Hypothalamus (tissue), 51 donors: ENCODE results near the gene DCDC1.

ENCODE experiments used
- DNase-seq, 51 donors: peaks; one replicate each; lab custom pipeline; 2025; lab: John Stamatoyannopoulos, UW

Gene DCDC1

GRCh38 chr11:31237819-31238760 lies 131.4 kb downstream of the DCDC1 start:
- no peak for DNase-seq

GRCh38 chr11:31236143-31236542 lies 133.4 kb downstream of the DCDC1 start:
- DNase-seq: no peak

GRCh38 chr11:31233425-31233824 lies 136.1 kb downstream of the DCDC1 start:
- DNase-seq: no peak

- no peak for DNase-seq
Measured at GRCh38 chr11:31231601-31232000, 137.9 kb downstream of the DCDC1 start.

GRCh38 chr11:31218847-31219246 lies 150.7 kb downstream of the DCDC1 start:
- no peak for DNase-seq

- no peak for DNase-seq
Measured at GRCh38 chr11:31214372-31214771, 155.2 kb downstream of the DCDC1 start.

GRCh38 chr11:31199378-31199777 lies 170.2 kb downstream of the DCDC1 start:
- DNase-seq: no peak

GRCh38 chr11:31173926-31174680 lies 195.4 kb downstream of the DCDC1 start:
- no peak for DNase-seq

GRCh38 chr11:31160504-31161422 lies 208.8 kb downstream of the DCDC1 start:
- DNase-seq: no peak

GRCh38 chr11:31150841-31151240 lies 218.7 kb downstream of the DCDC1 start:
- DNase-seq: no peak

GRCh38 chr11:31150011-31150410 lies 219.5 kb downstream of the DCDC1 start:
- DNase-seq: no peak

GRCh38 chr11:31141789-31142188 lies 227.8 kb downstream of the DCDC1 start:
- peak in 9 of 51 donors; percentile 1 to 38 (median 4) for DNase-seq

- DNase-seq: no peak
Measured at GRCh38 chr11:31139479-31139878, 230.1 kb downstream of the DCDC1 start.

GRCh38 chr11:31132531-31133421 lies 236.8 kb downstream of the DCDC1 start:
- no peak for DNase-seq

GRCh38 chr11:31131760-31132159 lies 237.8 kb downstream of the DCDC1 start:
- no peak for DNase-seq

- no peak for DNase-seq
Measured at GRCh38 chr11:31127290-31127689, 242.2 kb downstream of the DCDC1 start.

GRCh38 chr11:31120428-31120827 lies 249.1 kb downstream of the DCDC1 start:
- DNase-seq: no peak

GRCh38 chr11:31118566-31118965 lies 251.0 kb downstream of the DCDC1 start:
- DNase-seq: no peak

- no peak for DNase-seq
Measured at GRCh38 chr11:31117038-31117437, 252.5 kb downstream of the DCDC1 start.

- no peak for DNase-seq
Measured at GRCh38 chr11:31114442-31114841, 255.1 kb downstream of the DCDC1 start.
